GM12873 (cell line): ENCODE data around the gene RPS6KC1.
A peak's percentile ranks its signal among the peaks of the same experiment; 100 is the strongest.

Experiments
- CTCF ChIP-seq: IDR thresholded peaks from 2 replicates; pipeline ENCODE4 v1.5.1; 2012; ENCODE audit warnings: low read depth, mild to moderate bottlenecking, moderate library complexity, low read length, control low read depth; ENCODE audit not compliant: insufficient read depth; ENCODE audit errors: missing control alignments

RPS6KC1 gene

DNA sequence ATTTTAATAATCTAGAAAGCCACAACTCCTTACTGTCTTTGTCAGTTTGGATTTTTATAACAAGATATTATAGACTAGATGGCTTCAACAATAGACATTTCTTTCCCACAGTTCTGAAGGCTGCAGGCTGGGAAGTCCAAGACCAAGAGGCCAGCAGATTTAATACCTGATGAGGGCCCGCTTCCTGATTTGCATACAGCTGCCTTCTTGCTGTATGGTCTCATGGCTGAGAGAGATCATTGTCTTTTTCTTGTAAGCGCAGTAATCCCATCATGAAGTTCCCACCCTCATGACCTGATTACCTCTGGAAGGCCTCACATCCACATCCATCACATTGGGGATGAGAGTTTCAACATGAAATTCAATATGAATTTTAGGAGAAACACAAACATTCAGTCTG, 9.8 kb downstream of the RPS6KC1 start:
- no peak for TF ChIP-seq CTCF

GRCh38 chr1:213061263-213061662, 10.2 kb downstream of the RPS6KC1 start:
- peak; percentile 8 for TF ChIP-seq CTCF

GRCh38 chr1:213065800-213066199, 14.8 kb downstream of the RPS6KC1 start:
- TF ChIP-seq CTCF, result no peak

DNA sequence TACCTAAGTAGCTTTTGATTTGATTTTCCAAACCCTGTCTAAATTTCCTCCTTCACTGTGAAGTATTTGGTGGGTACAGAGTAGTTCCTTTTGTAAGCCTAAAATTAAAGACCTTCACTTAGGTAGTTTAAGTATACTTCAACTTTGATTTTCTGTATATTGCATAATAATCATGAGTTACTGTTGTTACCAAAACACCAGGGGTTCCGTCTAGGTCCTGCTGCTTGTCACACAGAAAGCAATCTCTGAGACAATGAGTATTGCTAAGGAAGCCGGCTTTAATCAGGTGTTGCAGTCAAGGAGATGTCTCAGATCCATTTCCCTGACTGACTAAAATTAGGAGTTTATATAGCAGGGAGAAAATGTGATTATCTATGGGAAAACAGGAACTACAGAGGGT, 15.3 kb downstream of the RPS6KC1 start:
- TF ChIP-seq CTCF, result no peak

- no peak for TF ChIP-seq CTCF
Observed at GRCh38 chr1:213067352-213067751, 16.3 kb downstream of the RPS6KC1 start.

DNA sequence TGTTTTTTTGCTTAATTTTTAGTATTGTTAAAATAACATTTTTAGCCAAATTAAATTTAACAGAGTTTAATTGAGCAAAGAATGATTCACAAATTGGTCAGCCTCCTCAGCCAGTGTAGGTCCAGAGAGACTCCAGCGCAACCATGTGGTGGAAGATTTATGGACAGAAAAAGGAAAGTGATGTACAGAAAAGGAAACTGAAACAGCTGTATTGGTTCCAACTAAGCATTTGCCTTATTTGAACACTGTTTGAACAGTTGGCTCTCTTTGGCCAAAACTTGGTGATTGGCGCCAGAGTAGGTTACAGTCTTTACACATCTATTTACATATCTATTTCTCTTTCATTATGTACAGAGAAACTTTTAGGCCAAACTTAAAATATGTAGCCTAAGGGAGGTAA, 19.4 kb downstream of the RPS6KC1 start:
- TF ChIP-seq CTCF, result peak; percentile 31

DNA sequence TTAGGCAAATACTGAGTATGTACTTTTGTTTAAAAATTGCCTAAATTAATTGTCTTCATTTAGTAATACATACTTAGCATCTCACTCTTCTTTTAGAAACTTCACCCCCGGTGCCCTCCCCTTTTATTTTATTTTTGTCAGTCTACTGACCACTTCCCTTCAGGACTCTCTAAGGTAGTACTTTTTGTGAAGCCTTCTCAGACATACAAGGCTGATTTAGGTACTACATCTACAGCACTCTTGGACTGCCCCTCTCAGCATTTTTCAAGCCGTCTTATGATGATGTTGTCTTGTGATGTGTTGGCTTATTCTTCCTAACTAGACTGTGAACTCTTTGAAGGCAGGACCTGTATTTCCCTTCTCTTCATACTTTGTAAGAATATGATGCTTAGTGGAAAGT, 24.7 kb downstream of the RPS6KC1 start:
- no peak for TF ChIP-seq CTCF

GRCh38 chr1:213082420-213083111, 31.5 kb downstream of the RPS6KC1 start:
- TF ChIP-seq CTCF, result no peak
